GDM1 (cell line): ENCODE measurements around the gene MYCN.
A peak's percentile ranks its signal among the peaks of the same experiment; 100 is the strongest.
"Not testable (repeated sequence)": the region's sequence is repeated elsewhere in the genome, so short reads cannot be mapped to it uniquely, and the experiment has no call there.

Experiments
- DNase-seq: peaks from one replicate; lab custom pipeline; 2025; lab: John Stamatoyannopoulos, UW

The MYCN gene

GRCh38 chr2:15943378-15944280, 3.3 kb downstream of the MYCN start:
- DNase-seq: peak; percentile 17

GRCh38 chr2:15944325-15945017, 4.1 kb downstream of the MYCN start:
- DNase-seq: no peak

GRCh38 chr2:15945909-15946705, 5.8 kb downstream of the MYCN start:
- no peak for DNase-seq

- no peak for DNase-seq
Measured at GRCh38 chr2:15946983-15947382, 6.6 kb downstream of the MYCN start.

GRCh38 chr2:15947431-15947830, 7.1 kb downstream of the MYCN start:
- no peak for DNase-seq

- DNase-seq: no peak
Measured at GRCh38 chr2:15948704-15948957, 8.3 kb downstream of the MYCN start.

- DNase-seq: no peak
Measured at GRCh38 chr2:15949126-15949525, 8.8 kb downstream of the MYCN start.

GRCh38 chr2:15949551-15949950, 9.2 kb downstream of the MYCN start:
- no peak for DNase-seq

GRCh38 chr2:15950088-15950952, 10.0 kb downstream of the MYCN start:
- no peak for DNase-seq

- not testable (repeated sequence) for DNase-seq
Measured at GRCh38 chr2:15951936-15952335, 11.6 kb downstream of the MYCN start.

GRCh38 chr2:15952451-15953146, 12.2 kb downstream of the MYCN start:
- DNase-seq: no peak

- DNase-seq: no peak
Measured at GRCh38 chr2:15953147-15953630, 12.8 kb downstream of the MYCN start.

GRCh38 chr2:15953891-15954680, 13.7 kb downstream of the MYCN start:
- no peak for DNase-seq

GRCh38 chr2:15954761-15955160, 14.4 kb downstream of the MYCN start:
- DNase-seq: no peak

GRCh38 chr2:15955232-15955988, 15.1 kb downstream of the MYCN start:
- DNase-seq: no peak

- no peak for DNase-seq
Measured at GRCh38 chr2:15956230-15956629, 15.9 kb downstream of the MYCN start.

- no peak for DNase-seq
Measured at GRCh38 chr2:15956751-15957736, 16.7 kb downstream of the MYCN start.
